ENCODE measurements around the gene AFF2. TPM values are rescaled to one million over a fixed set of nuclear protein-coding genes. Genes with fewer than 3 reads are reported as not detected.

Gene AFF2
- polyA plus RNA-seq, 1 experiment, result 0.04 TPM

- Histone ChIP-seq H3K27me3 (ENCODE audit: control insufficient read depth, insufficient read depth, low read length) (no peaks in the 10 kb centered on the region), H3K27ac (ENCODE audit: low read depth, low read length) (no peak overlapping the region), H3K4me3 (ENCODE audit: low read depth, low read length) (no peak overlapping the region), H3K9me3 (ENCODE audit: control insufficient read depth, insufficient read depth, low read length) (no peaks in the 10 kb centered on the region)
- DNase-seq (ENCODE audit: low read depth, low spot score), result no peak
- TF ChIP-seq CTCF (IDR thresholded peaks at IDR 0.05; ENCODE audit: low read depth, low read length), result no peak
- ChIA-PET POLR2A (no interaction called here), CTCF (no interaction called here)
Measured at GRCh38 chrX:148601034-148601433, 100.6 kb downstream of the AFF2 start.

DNA sequence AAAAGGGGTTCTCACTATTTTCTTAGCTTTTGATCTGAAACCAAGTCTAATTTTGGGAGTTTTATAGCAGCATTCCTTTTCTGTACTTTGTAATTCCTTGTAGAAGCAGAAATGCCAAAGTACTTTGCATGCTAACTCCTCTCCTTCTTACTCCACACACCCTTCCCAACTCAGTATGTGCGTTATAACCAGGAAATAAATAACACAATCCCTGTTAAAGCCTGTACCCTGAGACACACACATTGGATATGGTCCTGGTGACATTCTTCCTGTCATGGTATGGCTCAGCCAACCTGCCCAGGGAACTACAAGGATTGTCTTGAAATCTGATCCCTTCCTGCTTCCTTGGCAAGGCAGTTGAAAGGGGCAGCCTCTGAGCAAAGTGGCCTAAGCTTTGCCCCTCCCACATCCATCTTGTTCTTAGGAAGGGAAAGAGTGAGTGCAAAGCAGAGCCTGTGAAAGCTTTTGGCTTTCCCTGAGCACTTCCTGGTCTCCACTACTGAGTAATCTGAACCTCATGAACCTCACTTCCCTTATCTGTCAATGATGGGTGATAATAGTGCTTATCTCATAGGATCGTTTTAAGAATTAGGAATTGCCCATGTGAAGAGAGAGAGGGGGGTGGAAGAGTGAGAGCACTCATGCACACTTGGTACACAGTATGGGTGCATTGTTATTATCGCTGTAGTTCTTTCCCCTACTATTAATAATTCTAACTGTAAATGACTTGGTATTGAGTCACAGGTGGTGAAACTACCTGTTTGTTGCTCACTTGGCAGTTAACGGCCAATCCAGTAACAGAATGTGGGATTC, 109.3 kb downstream of the AFF2 start:
- Histone ChIP-seq H3K27me3 (ENCODE audit: control insufficient read depth, insufficient read depth, low read length) (no peaks in the 10 kb centered on the region), H3K27ac (ENCODE audit: low read depth, low read length) (no peak overlapping the region), H3K9me3 (ENCODE audit: control insufficient read depth, insufficient read depth, low read length) (no peaks in the 10 kb centered on the region), H3K4me3 (ENCODE audit: low read depth, low read length) (no peak overlapping the region)
- CTCF ChIA-PET, result no interaction called here
- no peak for TF ChIP-seq CTCF (IDR thresholded peaks at IDR 0.05; ENCODE audit: low read depth, low read length)
- DNase-seq (ENCODE audit: low read depth, low spot score), result no peak
- POLR2A ChIA-PET, result no interaction called here

DNA sequence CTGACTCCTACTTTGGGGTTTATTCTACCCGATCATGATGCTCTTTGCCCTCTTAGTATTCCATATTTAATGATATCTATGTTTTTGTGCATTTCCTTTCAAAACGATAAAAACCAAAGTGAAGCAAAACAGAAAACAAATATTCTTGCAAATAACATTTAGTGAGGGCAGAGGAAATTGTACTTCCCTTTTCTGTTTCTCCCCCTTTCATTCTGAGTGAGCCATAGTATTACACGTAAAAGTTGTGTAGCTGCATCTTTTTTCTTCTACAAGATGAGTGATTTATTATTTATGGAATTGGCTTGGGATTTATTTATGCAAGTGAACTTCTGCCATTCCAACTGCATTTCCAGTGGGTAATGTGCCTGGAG, 109.9 kb downstream of the AFF2 start:
- ChIA-PET POLR2A (no interaction called here), CTCF (no interaction called here)
- H3K27me3 ChIP-seq (ENCODE audit: control insufficient read depth, insufficient read depth, low read length), result no peaks in the 10 kb centered on the region
- no peaks in the 10 kb centered on the region for H3K9me3 ChIP-seq (ENCODE audit: control insufficient read depth, insufficient read depth, low read length)
- no peak for DNase-seq (ENCODE audit: low read depth, low spot score)
- H3K4me3 ChIP-seq (ENCODE audit: low read depth, low read length), result no peak overlapping the region
- no peak for TF ChIP-seq CTCF (IDR thresholded peaks at IDR 0.05; ENCODE audit: low read depth, low read length)
- H3K27ac ChIP-seq (ENCODE audit: low read depth, low read length), result no peak overlapping the region

DNA sequence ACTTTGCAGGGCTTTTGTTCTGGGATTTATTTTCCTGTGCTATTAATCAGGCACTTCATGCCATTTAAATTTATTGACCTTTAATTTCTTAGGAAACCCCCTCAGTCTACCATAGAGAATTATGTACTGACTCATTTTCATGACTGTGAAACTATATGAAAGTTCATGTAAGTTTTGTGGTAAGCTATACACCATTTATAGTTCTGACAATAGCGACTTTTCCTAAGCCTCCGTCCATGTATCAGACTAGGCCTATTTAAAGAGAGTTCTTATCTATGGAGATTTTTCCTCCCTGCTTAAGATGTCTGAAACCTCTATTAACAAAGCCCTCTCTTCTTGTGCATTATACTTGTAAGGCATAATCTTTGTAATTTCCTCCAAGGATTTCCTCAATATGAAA, 111.6 kb downstream of the AFF2 start:
- Histone ChIP-seq H3K4me3 (ENCODE audit: low read depth, low read length) (no peak overlapping the region), H3K27me3 (ENCODE audit: control insufficient read depth, insufficient read depth, low read length) (no peaks in the 10 kb centered on the region), H3K27ac (ENCODE audit: low read depth, low read length) (no peak overlapping the region), H3K9me3 (ENCODE audit: control insufficient read depth, insufficient read depth, low read length) (no peaks in the 10 kb centered on the region)
- DNase-seq (ENCODE audit: low read depth, low spot score), result no peak
- ChIA-PET CTCF (no interaction called here), POLR2A (no interaction called here)
- no peak for TF ChIP-seq CTCF (IDR thresholded peaks at IDR 0.05; ENCODE audit: low read depth, low read length)

- ChIA-PET CTCF (no interaction called here), POLR2A (no interaction called here)
- Histone ChIP-seq H3K4me3 (ENCODE audit: low read depth, low read length) (no peak overlapping the region), H3K27ac (ENCODE audit: low read depth, low read length) (no peak overlapping the region), H3K9me3 (ENCODE audit: control insufficient read depth, insufficient read depth, low read length) (no peaks in the 10 kb centered on the region), H3K27me3 (ENCODE audit: control insufficient read depth, insufficient read depth, low read length) (no peaks in the 10 kb centered on the region)
- DNase-seq (ENCODE audit: low read depth, low spot score), result no peak
- TF ChIP-seq CTCF (IDR thresholded peaks at IDR 0.05; ENCODE audit: low read depth, low read length), result no peak
Measured at GRCh38 chrX:148612431-148612830, 112.0 kb downstream of the AFF2 start.
